Erythroblast (primary cell): ENCODE measurements around the gene IL23A.
A peak's percentile ranks its signal among the peaks of the same experiment; 100 is the strongest.
"Not testable (repeated sequence)": the region's sequence is repeated elsewhere in the genome, so short reads cannot be mapped to it uniquely, and the experiment has no call there.

Experiments used
- DNase-seq, 2 experiments: peaks; one replicate each; lab custom pipeline; 2025; lab: John Stamatoyannopoulos, UW
- GATA1 ChIP-seq: IDR thresholded peaks from 2 replicates; pipeline ENCODE4 v1.6.1; 2011; ENCODE audit warnings: low read depth, mild to moderate bottlenecking, control low read depth, low read length, moderate library complexity
- POLR2A ChIP-seq: IDR thresholded peaks from 2 replicates; pipeline ENCODE4 v1.6.1; 2011; ENCODE audit warnings: mild to moderate bottlenecking, low read length

The IL23A gene

DNA sequence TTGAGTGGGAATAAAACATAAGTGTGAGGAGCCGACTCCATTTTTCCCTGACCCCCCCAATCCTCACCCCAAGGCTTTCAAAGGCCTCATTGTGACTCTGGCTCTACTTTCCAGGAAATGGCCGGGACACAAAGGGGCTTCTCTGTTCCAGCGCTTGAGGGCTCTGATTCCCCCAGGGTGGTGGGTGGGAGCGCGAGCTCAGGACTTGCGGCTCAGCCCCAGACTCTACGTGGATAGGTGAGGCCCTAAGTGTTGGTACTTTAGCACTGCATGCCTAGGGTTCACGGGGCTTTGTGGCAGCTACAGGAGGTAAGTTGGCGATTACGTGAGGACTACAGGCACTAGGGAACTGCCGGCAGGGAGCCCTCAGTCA is 23.4 kb upstream of the IL23A start:
- DNase-seq, result peak in 1 of 2 experiments; percentile 63
- no peak for TF ChIP-seq GATA1
- TF ChIP-seq POLR2A, result no peak

DNA sequence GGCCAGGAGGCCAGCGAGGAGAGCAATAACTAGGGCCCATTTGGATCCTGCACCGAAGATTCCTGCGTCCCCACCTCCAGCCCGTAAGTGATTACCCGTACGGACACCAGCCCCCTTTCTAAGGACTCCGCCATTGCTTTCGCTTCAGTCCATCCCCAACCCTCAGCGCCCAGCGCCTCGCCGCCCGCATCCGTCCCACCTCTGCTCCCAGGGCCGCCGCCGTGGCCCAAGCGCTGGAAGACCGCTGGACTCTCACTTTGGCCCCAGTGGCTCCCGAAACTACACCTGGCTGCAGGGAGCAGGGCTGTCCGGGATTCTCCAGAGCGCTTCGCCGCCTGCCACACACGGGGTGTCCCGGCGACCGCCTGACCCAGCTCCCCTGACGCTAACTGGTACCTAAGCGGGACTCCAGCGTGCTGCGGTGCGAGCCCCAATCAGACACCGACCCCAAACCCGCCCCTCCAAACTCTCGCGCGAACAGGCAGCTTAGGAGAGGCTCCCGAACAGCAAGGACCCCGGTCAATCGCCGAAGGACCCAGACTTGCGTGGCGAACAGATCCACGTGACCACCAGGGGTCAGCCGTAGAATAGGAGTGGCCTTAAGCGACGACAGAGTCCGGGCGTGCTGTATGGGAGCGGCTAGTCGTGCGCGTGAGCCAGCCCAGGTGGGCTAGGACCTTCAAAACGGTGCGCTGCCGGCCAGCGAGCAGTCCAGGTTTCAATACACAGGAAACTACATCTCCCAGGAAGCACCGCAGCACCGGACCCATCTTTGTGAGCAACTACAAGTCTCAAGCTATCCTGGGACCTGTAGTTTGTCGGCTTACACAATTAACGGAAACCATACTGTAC is 22.8 kb upstream of the IL23A start, which contains the start of gene CNPY2:
CNPY2 (minus strand) TSS at position 367 of the 852 bp plus-strand sequence. CDS start 771 bp downstream, outside the sequence.
- peak; percentile 96 to 97 for DNase-seq
- TF ChIP-seq POLR2A (peak; percentile 85), GATA1 (no peak)

DNA sequence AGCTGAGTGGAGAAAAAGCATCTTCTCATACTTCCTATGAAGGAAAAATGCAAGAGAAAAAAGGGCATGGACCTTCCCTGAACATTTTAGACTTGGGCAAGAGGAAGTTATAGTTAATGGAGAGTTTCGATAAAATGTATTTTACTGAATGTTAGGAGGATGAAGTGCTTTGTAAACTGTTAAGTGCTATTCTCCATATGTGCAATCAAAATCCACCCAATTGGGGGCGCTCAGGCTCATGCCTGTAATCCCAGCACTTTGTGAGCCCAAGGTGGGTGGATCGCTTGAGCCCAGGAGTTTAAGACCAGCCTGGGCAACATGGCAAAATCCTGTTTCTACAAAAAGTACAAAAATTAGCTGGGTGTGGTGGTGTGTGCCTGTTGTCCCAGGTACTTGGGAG is 21.0 kb upstream of the IL23A start:
- DNase-seq, result no peak
- no peak for TF ChIP-seq GATA1
- no peak for TF ChIP-seq POLR2A

DNA sequence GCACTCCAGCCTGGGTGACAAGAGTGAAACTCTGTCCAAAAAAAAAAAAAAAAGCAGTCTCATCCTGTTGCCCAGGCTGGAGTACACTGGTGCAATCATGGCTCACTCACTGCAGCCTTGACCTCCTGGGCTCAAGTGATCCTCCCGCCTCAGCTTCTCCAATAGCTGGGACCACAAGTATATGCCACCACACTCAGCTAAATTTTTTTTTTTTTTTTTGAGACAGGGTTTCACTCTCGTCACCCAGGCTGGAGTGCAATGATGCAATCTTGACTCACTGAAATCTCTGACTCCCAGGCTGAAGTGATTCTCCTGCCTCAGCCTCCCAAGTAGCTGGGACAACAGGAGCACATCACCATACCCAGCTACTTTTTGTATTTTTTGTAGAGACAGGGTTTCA is 17.7 kb upstream of the IL23A start:
- no peak for TF ChIP-seq GATA1
- DNase-seq, result peak in 1 of 2 experiments; percentile 37

GRCh38 chr12:56321610-56322009 is 17.1 kb upstream of the IL23A start:
- not testable (repeated sequence) for DNase-seq

- no peak for DNase-seq
- TF ChIP-seq POLR2A, result no peak
- no peak for TF ChIP-seq GATA1
Observed at GRCh38 chr12:56324206-56324605, 14.5 kb upstream of the IL23A start.

- DNase-seq, result no peak
- no peak for TF ChIP-seq POLR2A
- no peak for TF ChIP-seq GATA1
Observed at GRCh38 chr12:56326126-56326525, 12.6 kb upstream of the IL23A start.

DNA sequence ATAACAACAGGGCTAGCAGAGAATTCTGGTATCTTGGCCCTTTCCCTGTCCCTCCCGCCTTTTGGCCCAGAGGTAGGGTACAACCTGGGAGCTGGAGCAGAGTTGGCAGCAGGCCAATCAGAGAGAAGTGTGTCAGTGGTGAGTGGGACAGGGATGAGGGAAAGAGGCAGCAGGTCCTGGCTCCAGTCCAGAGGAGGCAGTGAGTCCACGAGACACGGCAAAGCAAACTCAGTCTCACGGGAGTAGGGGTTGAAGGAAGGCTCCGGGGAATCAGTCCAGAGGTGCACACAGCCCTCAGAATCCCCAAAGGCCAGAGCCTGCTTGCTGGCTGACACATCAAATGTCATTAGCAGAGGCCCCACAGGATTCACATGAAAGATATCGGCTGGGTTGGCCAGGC is 12.2 kb upstream of the IL23A start:
- TF ChIP-seq POLR2A (no peak), GATA1 (no peak)
- DNase-seq, result no peak

DNA sequence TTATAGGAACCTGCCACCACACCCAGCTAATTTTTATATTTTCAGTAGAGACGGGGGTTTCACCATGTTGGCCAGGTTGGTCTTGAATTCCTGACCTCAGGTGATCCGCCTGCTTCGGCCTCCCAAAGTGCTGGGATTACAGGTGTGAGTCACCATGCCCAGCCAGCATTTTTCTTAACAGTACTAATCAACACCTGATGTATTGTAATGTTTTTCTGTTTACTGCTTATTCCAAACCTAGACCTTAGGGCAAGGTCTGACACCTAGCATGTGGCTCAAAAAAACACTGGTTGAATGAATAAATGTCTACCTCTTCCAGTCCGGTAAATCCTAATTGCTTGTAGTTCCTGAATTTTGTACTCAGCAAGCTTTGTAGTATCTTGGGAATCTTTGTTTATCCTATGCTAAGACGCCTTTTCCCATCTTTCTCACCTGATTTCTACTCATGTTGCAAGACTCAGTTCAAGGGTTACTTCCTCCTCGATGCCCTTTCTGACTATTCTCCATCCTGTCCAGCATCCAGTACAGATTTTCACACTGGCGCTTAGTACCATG is 7.7 kb upstream of the IL23A start:
- DNase-seq, result no peak
- TF ChIP-seq POLR2A, result no peak
- no peak for TF ChIP-seq GATA1

DNA sequence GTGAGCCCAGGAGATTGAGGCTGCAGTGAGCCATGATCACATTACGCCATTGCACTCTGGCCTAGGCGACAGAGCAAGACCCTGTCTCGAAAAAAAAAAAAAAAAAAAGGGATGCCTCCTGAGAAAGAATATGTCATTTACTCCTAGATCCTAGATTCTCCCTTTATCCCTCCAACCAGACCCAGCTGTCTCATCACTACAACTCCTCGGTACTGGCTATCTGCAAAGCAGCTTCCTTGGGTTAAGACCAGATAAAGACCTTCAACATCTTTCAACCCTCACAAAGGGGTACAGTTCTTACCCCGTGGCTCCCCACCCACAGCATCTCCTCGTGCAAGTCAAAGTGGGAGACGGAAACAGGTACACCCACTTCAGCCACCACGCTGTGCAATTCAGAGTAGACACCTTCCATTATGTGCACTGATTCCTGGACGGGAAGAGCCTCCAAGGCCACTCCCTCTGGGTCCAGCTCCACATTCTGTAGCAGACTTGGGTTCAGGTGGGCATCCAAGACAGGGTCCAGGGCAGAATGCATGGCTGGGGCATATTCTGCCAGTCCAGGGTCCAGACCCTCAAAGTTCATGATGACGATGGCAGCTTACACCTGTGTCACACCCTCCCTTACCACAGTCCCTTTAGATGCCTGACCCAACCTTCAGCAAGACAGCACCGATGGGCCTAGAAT is 6.0 kb upstream of the IL23A start:
- DNase-seq, result peak in 1 of 2 experiments; percentile 18
- TF ChIP-seq GATA1, result no peak
- no peak for TF ChIP-seq POLR2A

DNA sequence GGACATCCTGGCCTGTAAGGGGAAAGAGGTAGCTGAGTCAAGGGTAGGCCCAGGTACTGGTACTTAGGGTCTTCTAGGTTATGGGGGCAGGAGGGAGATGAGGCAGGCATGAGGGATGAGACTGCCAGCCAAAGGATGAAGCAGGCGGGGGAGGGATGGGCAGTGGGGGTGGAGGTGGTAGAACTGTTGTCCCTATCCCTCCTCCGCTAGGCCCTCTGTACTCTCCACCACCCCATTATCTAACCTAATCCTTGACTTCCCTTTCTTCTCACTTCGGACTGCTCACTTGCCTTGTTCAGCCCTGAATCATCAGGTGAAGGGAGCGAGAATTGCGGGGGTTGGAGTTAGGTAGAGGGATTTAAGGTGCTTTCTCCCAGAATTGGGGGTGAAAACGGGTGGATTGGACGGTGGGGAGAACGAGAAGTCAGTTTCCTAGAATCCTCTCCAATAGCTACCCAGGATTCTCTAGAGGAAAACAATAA is 5.4 kb upstream of the IL23A start:
- no peak for DNase-seq
- TF ChIP-seq GATA1, result no peak

DNA sequence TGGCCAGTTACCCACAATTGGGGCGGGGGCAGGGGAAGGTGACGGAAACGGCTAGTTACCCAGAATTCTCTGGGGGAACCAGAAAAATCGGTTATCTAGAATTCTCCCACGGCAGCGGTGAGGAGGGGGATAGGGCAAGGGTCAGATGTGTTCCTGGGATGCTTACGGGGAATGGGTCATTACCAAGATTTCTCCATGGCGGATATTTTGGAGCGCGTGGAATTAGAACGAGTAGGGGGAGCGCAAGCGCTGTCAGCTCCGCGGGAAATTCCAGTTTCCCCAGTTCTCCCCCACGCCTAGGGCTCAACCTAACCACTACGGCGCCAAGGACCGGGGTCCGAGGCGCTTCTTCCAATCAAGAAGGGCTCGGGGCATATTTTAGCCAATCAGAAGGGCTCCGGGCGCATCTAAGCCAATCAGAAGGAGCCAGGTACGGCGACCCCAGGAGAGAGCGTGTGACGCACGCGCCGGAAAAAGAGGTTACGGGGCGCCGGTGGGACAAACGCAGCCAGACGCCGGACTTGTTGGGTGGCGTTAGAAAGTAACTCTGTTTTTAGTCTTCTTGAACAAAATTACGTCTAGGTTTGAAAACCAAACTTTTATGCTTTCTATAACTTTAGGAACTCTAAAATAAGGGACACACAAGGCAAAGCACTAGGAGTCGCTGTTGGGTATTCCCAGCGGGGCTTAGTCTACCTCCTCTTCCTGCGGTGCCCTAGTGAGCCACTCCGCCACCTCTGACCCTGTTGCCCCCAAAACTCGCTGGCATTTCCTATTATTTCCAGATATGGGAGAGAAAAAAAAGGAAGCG is 4.8 kb upstream of the IL23A start, which contains the start of gene PAN2:
PAN2 (minus strand) TSS at position 322 of the 811 bp plus-strand sequence. CDS start 906 bp downstream, outside the sequence.
- peak; percentile 98 for DNase-seq
- TF ChIP-seq POLR2A, result peak; percentile 90
- no peak for TF ChIP-seq GATA1

GRCh38 chr12:56334490-56334793 is 4.2 kb upstream of the IL23A start:
- peak in 1 of 2 experiments; percentile 61 for DNase-seq
- no peak for TF ChIP-seq POLR2A
- TF ChIP-seq GATA1, result no peak

GRCh38 chr12:56335527-56335926 is 3.2 kb upstream of the IL23A start:
- DNase-seq, result not testable (repeated sequence)
